Sigmoid colon (tissue), 7 donors: ENCODE data around the gene MOB2. TPM values are rescaled to one million over a fixed set of nuclear protein-coding genes. Genes with fewer than 3 reads are reported as not detected.

Experiments
- DNase-seq: peaks from one replicate; pipeline ENCODE4 v3.0.0-alpha.2; 2019
- H3K27ac ChIP-seq, 4 donors: fragments of 200-600 bp; sonication (generic); one replicate each; pipeline ENCODE4 v1.5.1; 2016 to 2019; ENCODE audit warnings: mild to moderate bottlenecking in 1 of 4
- H3K27me3 ChIP-seq, 3 donors: fragments of 200-600 bp; sonication (generic); one replicate each; pipeline ENCODE4 v1.5.1; 2019; ENCODE audit warnings: mild to moderate bottlenecking in 1 of 3
- H3K36me3 ChIP-seq, 4 donors: fragments of 200-600 bp; sonication (generic); one replicate each; pipeline ENCODE4 v1.5.1; 2016 to 2019
- H3K4me1 ChIP-seq, 4 donors: fragments of 200-600 bp; sonication (generic); one replicate each; pipeline ENCODE4 v1.5.1; 2017 to 2019
- H3K4me3 ChIP-seq, 4 donors: fragments of 200-600 bp; sonication (generic); one replicate each; pipeline ENCODE4 v1.5.1; 2017 to 2019; ENCODE audit warnings: mild to moderate bottlenecking in 2 of 4, moderate library complexity in 1 of 4
- H3K9me3 ChIP-seq, 4 donors: fragments of 200-600 bp in 3 of 4; sonication (generic) in 3 of 4; one replicate each; pipeline versions ENCODE4 v1.5.1 to v1.6.1; 2013 to 2019
- EP300 ChIP-seq, 4 donors: sonication (generic); formaldehyde crosslinking; IDR thresholded peaks; one replicate each; pipeline ENCODE4 v1.6.1; 2017; ENCODE audit warnings: antibody characterized with exemption in 4 of 4
- POLR2A ChIP-seq, 2 donors: fragments of 450-650 bp; IDR thresholded peaks; one replicate each; pipeline ENCODE4 v1.6.1; 2016; ENCODE audit warnings: antibody characterized with exemption in 2 of 2, mild to moderate bottlenecking in 2 of 2, moderate library complexity in 2 of 2
- POLR2AphosphoS5 ChIP-seq, 4 donors: sonication (generic); formaldehyde crosslinking; IDR thresholded peaks; one replicate each; pipeline ENCODE4 v1.6.1; 2017; ENCODE audit warnings: antibody characterized with exemption in 4 of 4
- WGBS, 2 donors: extraction: QIAGEN DNeasy Blood & Tissue Kit; methylation state at CpG; one replicate each; pipeline ENCODE4 v1.1.7; 2013; 5-methylcytosine and 5-hydroxymethylcytosine counted together
- intact Hi-C: fragments of 100-400 bp; cut with DNase I; formaldehyde crosslinking; loops from one replicate; pipeline ENCODE4 v1.15.1; 2023
- polyA plus RNA-seq, 3 donors: library from polyadenylated mRNA; stranded (reverse); fragments of 200-250 nt; gene quantifications; one replicate each; pipeline ENCODE4 v1.2.3, GENCODE V29; 2013
- total RNA-seq, 4 donors: library from RNA; depleted of rRNA; stranded (reverse); fragments of >200 nt; gene quantifications; one replicate each; pipeline ENCODE4 v1.1.0, GENCODE V29; 2016
- TF ChIP-seq, protein P1 (sequence below), 4 experiments: fragments of 450-650 bp in 3 of 4; fragments of 200-600 bp in 1 of 4; IDR thresholded peaks; one replicate each; pipeline ENCODE4 v1.5.1; 2016 to 2019; ENCODE audit warnings: antibody characterized with exemption in 4 of 4, mild to moderate bottlenecking in 3 of 4, moderate library complexity in 2 of 4
- donor health status: healthy with polysubstance abuse.
- donor health status: Bipolar disorder and iron deficiency.
- donor health status: healthy.

Gene MOB2
- 10 to 100 TPM; 68.6 to 88.9 (median 71.5) TPM for total RNA-seq
- 10 to 100 TPM; 46.2 to 55.0 (median 53.5) TPM for polyA plus RNA-seq

GRCh38 chr11:1486054-1486825 lies at the start of gene MOB2:
MOB2 (minus strand) TSS chr11:1486779; CDS start chr11:1486556, 223 bp downstream.
- 17 to 48% methylated on average over 31 of the region's 31 CpGs for whole genome bisulfite sequencing, 2 donors

DNA sequence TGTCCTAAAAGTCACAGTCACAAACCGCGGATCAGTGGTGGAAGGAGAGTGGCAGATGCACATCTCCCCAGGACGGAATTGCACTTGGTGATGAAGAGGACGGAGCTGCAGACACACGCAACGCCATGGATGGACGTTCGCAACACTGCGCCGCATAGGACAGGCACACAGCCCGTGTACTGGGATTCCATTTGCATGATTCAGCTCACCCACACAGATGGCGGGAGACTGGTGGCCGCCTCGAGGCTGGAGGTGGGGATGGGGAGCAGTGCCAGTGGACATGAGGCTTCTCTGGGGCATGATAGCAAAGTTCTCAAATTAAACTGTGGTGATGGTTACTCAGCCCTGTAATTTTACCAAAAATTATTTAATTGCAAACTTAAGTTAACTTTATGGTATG lies 48.1 kb upstream of the MOB2 start:
- intact Hi-C loops = no loop called here
- H3K27ac ChIP-seq = no peak overlapping the region
- H3K4me3 ChIP-seq = no peak overlapping the region
- peaks cover 0 to 4% (median 0%) of the 10 kb centered on the region in 3 donors for H3K27me3 ChIP-seq
- 89% methylated on average over 14 of the region's 14 CpGs for WGBS, 2 donors
- no peak for DNase-seq
- H3K36me3 ChIP-seq = peaks cover 0 to 21% (median 3%) of the 10 kb centered on the region in 4 donors
- TF ChIP-seq POLR2AphosphoS5 (IDR thresholded peaks at IDR 0.05) (no peak), POLR2A (IDR thresholded peaks at IDR 0.05) (no peak), EP300 (IDR thresholded peaks at IDR 0.05) (no peak)
- TF ChIP-seq, protein P1, sequence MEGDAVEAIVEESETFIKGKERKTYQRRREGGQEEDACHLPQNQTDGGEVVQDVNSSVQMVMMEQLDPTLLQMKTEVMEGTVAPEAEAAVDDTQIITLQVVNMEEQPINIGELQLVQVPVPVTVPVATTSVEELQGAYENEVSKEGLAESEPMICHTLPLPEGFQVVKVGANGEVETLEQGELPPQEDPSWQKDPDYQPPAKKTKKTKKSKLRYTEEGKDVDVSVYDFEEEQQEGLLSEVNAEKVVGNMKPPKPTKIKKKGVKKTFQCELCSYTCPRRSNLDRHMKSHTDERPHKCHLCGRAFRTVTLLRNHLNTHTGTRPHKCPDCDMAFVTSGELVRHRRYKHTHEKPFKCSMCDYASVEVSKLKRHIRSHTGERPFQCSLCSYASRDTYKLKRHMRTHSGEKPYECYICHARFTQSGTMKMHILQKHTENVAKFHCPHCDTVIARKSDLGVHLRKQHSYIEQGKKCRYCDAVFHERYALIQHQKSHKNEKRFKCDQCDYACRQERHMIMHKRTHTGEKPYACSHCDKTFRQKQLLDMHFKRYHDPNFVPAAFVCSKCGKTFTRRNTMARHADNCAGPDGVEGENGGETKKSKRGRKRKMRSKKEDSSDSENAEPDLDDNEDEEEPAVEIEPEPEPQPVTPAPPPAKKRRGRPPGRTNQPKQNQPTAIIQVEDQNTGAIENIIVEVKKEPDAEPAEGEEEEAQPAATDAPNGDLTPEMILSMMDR (IDR thresholded peaks at IDR 0.05) = no peak
- H3K9me3 ChIP-seq = no peaks in the 10 kb centered on the region
- H3K4me1 ChIP-seq = peaks cover 0 to 63% (median 51%) of the 10 kb centered on the region in 4 donors

More at GRCh38 chr11:1486054-1486825, at the start of gene MOB2:
- Histone ChIP-seq H3K4me1 (peaks cover 0 to 87% (median 73%) of the 10 kb centered on the region in 4 donors), H3K4me3 (peak within 1 kb of the TSS; percentile 39 to 57 (median 54)), H3K27ac (peak within 1 kb of the TSS; percentile 92 to 96 (median 94)), H3K36me3 (no peaks in the 10 kb centered on the region), H3K9me3 (no peaks in the 10 kb centered on the region), H3K27me3 (no peaks in the 10 kb centered on the region)
- DNase-seq = peak; percentile 85
- intact Hi-C loops = no loop called here
- TF ChIP-seq EP300 (IDR thresholded peaks at IDR 0.05) (no peak), POLR2AphosphoS5 (IDR thresholded peaks at IDR 0.05) (peak; percentile 12 to 65 (median 44)), POLR2A (IDR thresholded peaks at IDR 0.05) (peak in 1 of 2 donors; percentile 35)

DNA sequence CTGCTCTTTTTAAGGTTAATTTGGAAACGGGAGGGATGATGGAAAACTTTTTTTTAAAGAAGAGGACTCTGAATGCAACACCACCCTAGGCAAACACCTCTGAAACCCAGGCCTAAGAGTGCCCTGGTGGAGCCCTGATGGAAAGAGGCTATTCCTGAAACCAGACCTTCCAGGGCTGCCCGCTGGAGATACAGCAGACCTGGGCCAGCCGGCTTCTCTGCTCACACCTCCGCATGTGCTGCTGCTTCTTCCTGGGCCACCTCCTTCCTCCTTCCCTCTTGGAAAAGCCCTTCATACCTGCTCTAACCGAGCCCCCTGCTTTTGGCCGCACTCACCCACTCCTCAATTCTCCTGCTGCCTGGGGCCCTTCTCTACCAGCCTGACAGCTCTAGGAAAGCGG lies 47.6 kb upstream of the MOB2 start:
- no peak overlapping the region for H3K27ac ChIP-seq
- 92 to 95% methylated on average over 7 of the region's 7 CpGs for WGBS, 2 donors

DNA sequence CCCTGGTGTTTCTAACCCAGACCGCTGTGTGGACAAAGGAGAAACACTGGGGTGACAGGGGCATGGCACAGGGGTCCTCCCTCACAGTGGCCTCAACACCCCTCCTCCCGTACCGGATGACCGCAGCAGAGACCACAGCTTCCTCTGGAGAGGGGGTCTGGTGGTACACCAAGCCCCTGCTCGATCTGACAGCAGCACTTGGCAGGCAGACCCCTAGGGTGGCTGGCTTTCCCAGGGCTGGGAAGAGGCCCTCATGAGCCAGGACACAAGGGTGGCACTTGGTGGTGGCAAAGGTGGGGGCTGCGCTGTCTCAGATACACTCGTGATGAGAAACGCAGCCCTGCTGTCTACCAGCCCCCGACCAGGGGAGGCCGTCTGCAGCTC lies 46.8 kb upstream of the MOB2 start:
- 89 to 93% methylated on average over 10 of the region's 10 CpGs for WGBS, 2 donors
- Histone ChIP-seq H3K27me3 (peaks cover 0 to 4% (median 0%) of the 10 kb centered on the region in 3 donors), H3K9me3 (no peaks in the 10 kb centered on the region), H3K4me1 (peaks cover 0 to 68% (median 52%) of the 10 kb centered on the region in 4 donors), H3K27ac (peak overlapping the region in 3 of 4 donors; percentile 62 to 77 (median 75)), H3K36me3 (peaks cover 0 to 21% (median 3%) of the 10 kb centered on the region in 4 donors), H3K4me3 (no peak overlapping the region)
- no peak for DNase-seq
- intact Hi-C loops = no loop called here
- TF ChIP-seq POLR2AphosphoS5 (IDR thresholded peaks at IDR 0.05) = no peak
- no peak for TF ChIP-seq EP300 (IDR thresholded peaks at IDR 0.05)
- TF ChIP-seq POLR2A (IDR thresholded peaks at IDR 0.05) = no peak
- TF ChIP-seq, protein P1 (IDR thresholded peaks at IDR 0.05) = no peak

More for the DNA sequence above, 47.6 kb upstream of the MOB2 start:
- DNase-seq = no peak
- intact Hi-C loops = no loop called here
- TF ChIP-seq, protein P1 (IDR thresholded peaks at IDR 0.05) = no peak
- TF ChIP-seq POLR2A (IDR thresholded peaks at IDR 0.05) (no peak), EP300 (IDR thresholded peaks at IDR 0.05) (no peak), POLR2AphosphoS5 (IDR thresholded peaks at IDR 0.05) (no peak)
- Histone ChIP-seq H3K4me1 (peaks cover 0 to 67% (median 51%) of the 10 kb centered on the region in 4 donors), H3K27me3 (peaks cover 0 to 4% (median 0%) of the 10 kb centered on the region in 3 donors), H3K4me3 (no peak overlapping the region), H3K36me3 (peaks cover 0 to 21% (median 3%) of the 10 kb centered on the region in 4 donors), H3K9me3 (no peaks in the 10 kb centered on the region)
